ENCODE data around the gene P3H1.

- no peak for TF ChIP-seq FOXM1 (IDR thresholded peaks at IDR 0.05; ENCODE audit: borderline replicate concordance)
- TF ChIP-seq NFRKB (IDR thresholded peaks at IDR 0.05) = no peak
Observed at GRCh38 chr1:42730002-42730401, 36.8 kb downstream of the P3H1 start.

Measured in HEK293T (cell line).